ENCODE results near the gene SH3D19. TPM values are rescaled to one million over a fixed set of nuclear protein-coding genes. Genes with fewer than 3 reads are reported as not detected.

Gene SH3D19
- total RNA-seq, 4 donors from 2014 or later = 117 to 200 (median 168) TPM

- 75 to 100% methylated on average over 3 to 5 of the region's 5 CpGs for WGBS, 2 donors (ENCODE audit: low coverage in 1 of 2)
- Histone ChIP-seq H3K9me3 (no peaks in the 10 kb centered on the region), H3K4me1 (no peaks in the 10 kb centered on the region), H3K27ac (no peak overlapping the region), H3K4me3 (no peak overlapping the region), H3K27me3 (no peaks in the 10 kb centered on the region), H3K36me3 (peaks cover 0 to 93% of the 10 kb centered on the region in 2 donors)
- TF ChIP-seq EP300 (IDR thresholded peaks at IDR 0.05) (no peak), POLR2A (IDR thresholded peaks at IDR 0.05) (no peak), POLR2AphosphoS5 (IDR thresholded peaks at IDR 0.05) (no peak)
- TF ChIP-seq, protein P1, sequence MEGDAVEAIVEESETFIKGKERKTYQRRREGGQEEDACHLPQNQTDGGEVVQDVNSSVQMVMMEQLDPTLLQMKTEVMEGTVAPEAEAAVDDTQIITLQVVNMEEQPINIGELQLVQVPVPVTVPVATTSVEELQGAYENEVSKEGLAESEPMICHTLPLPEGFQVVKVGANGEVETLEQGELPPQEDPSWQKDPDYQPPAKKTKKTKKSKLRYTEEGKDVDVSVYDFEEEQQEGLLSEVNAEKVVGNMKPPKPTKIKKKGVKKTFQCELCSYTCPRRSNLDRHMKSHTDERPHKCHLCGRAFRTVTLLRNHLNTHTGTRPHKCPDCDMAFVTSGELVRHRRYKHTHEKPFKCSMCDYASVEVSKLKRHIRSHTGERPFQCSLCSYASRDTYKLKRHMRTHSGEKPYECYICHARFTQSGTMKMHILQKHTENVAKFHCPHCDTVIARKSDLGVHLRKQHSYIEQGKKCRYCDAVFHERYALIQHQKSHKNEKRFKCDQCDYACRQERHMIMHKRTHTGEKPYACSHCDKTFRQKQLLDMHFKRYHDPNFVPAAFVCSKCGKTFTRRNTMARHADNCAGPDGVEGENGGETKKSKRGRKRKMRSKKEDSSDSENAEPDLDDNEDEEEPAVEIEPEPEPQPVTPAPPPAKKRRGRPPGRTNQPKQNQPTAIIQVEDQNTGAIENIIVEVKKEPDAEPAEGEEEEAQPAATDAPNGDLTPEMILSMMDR (IDR thresholded peaks at IDR 0.05) = no peak
- no peak for ATAC-seq
Measured at GRCh38 chr4:151133311-151133710, 192.1 kb downstream of the SH3D19 start.

DNA sequence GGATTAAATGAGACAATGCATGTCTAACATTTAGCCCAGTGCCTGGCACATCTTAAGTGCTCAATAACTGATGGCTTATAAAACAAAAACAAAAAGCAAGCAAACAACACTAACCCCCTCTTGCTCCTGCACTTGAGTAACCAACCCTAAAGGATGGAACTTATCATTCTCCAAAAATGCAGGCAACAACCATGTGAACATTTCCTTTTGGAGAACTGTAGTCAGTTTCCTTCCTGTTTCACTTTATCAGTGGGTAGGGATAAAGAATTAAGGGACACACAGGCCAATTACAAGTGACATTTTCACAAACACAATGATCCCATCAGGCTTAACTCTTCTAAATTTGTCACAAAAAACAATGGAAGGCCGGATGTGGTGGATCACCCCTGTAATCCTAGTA lies 195.6 kb downstream of the SH3D19 start:
- TF ChIP-seq EP300 (IDR thresholded peaks at IDR 0.05) (no peak), POLR2A (IDR thresholded peaks at IDR 0.05) (no peak), POLR2AphosphoS5 (IDR thresholded peaks at IDR 0.05) (no peak)
- TF ChIP-seq, protein P1 (IDR thresholded peaks at IDR 0.05) = no peak
- no peak for ATAC-seq
- WGBS, 2 donors (ENCODE audit: low coverage in 1 of 2) = 83% methylated on average over 1 of the region's 1 CpG; no CpG with 5 or more reads in 1 of the 2 donors
- no peak overlapping the region for H3K4me3 ChIP-seq
- peaks cover 0 to 100% of the 10 kb centered on the region in 2 donors for H3K36me3 ChIP-seq
- H3K27ac ChIP-seq = no peak overlapping the region
- no peaks in the 10 kb centered on the region for H3K9me3 ChIP-seq
- H3K4me1 ChIP-seq = no peaks in the 10 kb centered on the region
- no peaks in the 10 kb centered on the region for H3K27me3 ChIP-seq

- Histone ChIP-seq H3K36me3 (peaks cover 0 to 41% of the 10 kb centered on the region in 2 donors), H3K4me1 (peaks cover 0 to 21% (median 0%) of the 10 kb centered on the region in 3 donors), H3K4me3 (no peak overlapping the region), H3K9me3 (no peaks in the 10 kb centered on the region), H3K27me3 (no peaks in the 10 kb centered on the region), H3K27ac (peak overlapping the region in 2 of 4 donors; percentile 40 to 55)
- ATAC-seq = peak; percentile 64
- 38 to 48% methylated on average over 11 to 13 of the region's 14 CpGs for WGBS, 2 donors (ENCODE audit: low coverage in 1 of 2)
- TF ChIP-seq, protein P1 (IDR thresholded peaks at IDR 0.05) = peak; percentile 57 to 77 (median 74)
- TF ChIP-seq POLR2AphosphoS5 (IDR thresholded peaks at IDR 0.05) = no peak
- TF ChIP-seq EP300 (IDR thresholded peaks at IDR 0.05) = no peak
- no peak for TF ChIP-seq POLR2A (IDR thresholded peaks at IDR 0.05)
Measured at GRCh38 chr4:151117371-151117962, 207.9 kb downstream of the SH3D19 start.

DNA sequence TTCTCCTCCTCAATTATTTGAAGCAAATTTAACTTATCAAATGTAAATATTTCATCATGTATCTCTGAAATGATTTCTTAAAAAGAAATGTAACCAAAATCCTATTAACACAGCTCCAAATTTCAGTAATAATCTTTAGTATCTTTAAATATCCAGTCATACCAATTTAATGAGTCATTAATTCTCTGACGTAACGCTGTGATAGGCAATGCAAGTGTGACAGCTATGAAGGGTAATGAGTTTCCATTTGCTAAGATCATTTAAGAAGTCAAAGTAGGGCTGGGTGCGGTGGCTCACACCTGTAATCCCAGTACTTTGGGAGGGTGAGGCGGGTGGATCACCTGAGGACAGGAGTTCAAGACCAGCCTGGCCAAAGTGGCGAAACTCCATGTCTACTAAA lies 210.4 kb downstream of the SH3D19 start:
- peaks cover 0 to 21% (median 0%) of the 10 kb centered on the region in 3 donors for H3K4me1 ChIP-seq
- no peak for ATAC-seq
- peaks cover 0 to 37% of the 10 kb centered on the region in 2 donors for H3K36me3 ChIP-seq
- no peaks in the 10 kb centered on the region for H3K27me3 ChIP-seq
- no peak overlapping the region for H3K4me3 ChIP-seq
- H3K9me3 ChIP-seq = no peaks in the 10 kb centered on the region
- 58 to 74% methylated on average over 4 to 5 of the region's 5 CpGs for WGBS, 2 donors (ENCODE audit: low coverage in 1 of 2)
- peak overlapping the region in 2 of 4 donors; percentile 44 to 55 for H3K27ac ChIP-seq
- no peak for TF ChIP-seq EP300 (IDR thresholded peaks at IDR 0.05)
- TF ChIP-seq POLR2A (IDR thresholded peaks at IDR 0.05) = no peak
- TF ChIP-seq, protein P1 (IDR thresholded peaks at IDR 0.05) = no peak
- no peak for TF ChIP-seq POLR2AphosphoS5 (IDR thresholded peaks at IDR 0.05)

DNA sequence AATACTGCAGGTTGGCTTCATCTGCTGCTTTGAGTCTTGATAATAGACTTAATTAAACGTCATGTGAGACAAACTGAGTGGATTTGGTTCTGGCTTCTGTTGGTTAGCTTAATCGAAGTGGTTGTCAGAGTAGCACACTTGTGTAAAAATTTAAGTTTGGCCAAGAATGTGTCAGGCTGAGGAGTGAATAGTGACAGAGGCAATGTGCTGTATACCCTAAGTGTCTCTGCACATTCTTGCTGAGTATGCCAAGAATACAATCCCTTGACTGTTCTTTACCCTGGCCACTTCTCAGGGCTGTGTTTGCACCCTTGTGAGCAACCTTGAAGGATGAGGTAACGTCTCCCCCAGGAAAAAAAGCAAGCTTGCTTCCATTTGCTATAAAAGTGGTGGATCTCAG lies 211.1 kb downstream of the SH3D19 start:
- ATAC-seq = no peak
- H3K4me1 ChIP-seq = peaks cover 0 to 21% (median 0%) of the 10 kb centered on the region in 3 donors
- WGBS, 2 donors (ENCODE audit: low coverage in 1 of 2) = 0 to 28% methylated on average over 1 to 3 of the region's 3 CpGs
- no peaks in the 10 kb centered on the region for H3K27me3 ChIP-seq
- TF ChIP-seq, protein P1 (IDR thresholded peaks at IDR 0.05) = no peak
- TF ChIP-seq EP300 (IDR thresholded peaks at IDR 0.05) (no peak), POLR2A (IDR thresholded peaks at IDR 0.05) (no peak), POLR2AphosphoS5 (IDR thresholded peaks at IDR 0.05) (no peak)
- H3K4me3 ChIP-seq = no peak overlapping the region
- no peaks in the 10 kb centered on the region for H3K9me3 ChIP-seq
- peaks cover 0 to 37% of the 10 kb centered on the region in 2 donors for H3K36me3 ChIP-seq
- H3K27ac ChIP-seq = peak overlapping the region in 2 of 4 donors; percentile 44 to 55

Measured in gastroesophageal sphincter (tissue), 4 donors.